CD14-positive monocyte (primary cell): ENCODE results near the gene PRAC2. TPM values are rescaled to one million over a fixed set of nuclear protein-coding genes. Genes with fewer than 3 reads are reported as not detected.

Experiments used
- DNase-seq, 3 donors: peaks; one replicate each; pipeline ENCODE4 v3.0.0-alpha.2; 2011 to 2022
- H2AFZ ChIP-seq: 2 replicates; pipeline ENCODE4 v1.6.0; 2012; ENCODE audit warnings: mild to moderate bottlenecking, low read depth, low read length, inconsistent platforms; ENCODE audit not compliant: insufficient read depth, poor library complexity, severe bottlenecking
- H3K27ac ChIP-seq, 2 donors: 1 replicate in 1 of 2; 2 replicates in 1 of 2; pipeline ENCODE4 v1.5.1; 2012 to 2013; ENCODE audit warnings: low read length in 2 of 2, control low read depth in 1 of 2, inconsistent platforms in 1 of 2, low read depth in 1 of 2, mild to moderate bottlenecking in 1 of 2
- H3K27me3 ChIP-seq, 2 donors: one replicate each; pipeline versions ENCODE4 v1.6.0 to v1.6.1; 2011 to 2013; ENCODE audit warnings: low read length in 2 of 2; ENCODE audit not compliant: control insufficient read depth in 2 of 2, insufficient read depth in 2 of 2
- H3K36me3 ChIP-seq, 2 donors: replicated peaks in 1 of 2; 1 replicate in 1 of 2; 2 replicates in 1 of 2; pipeline versions ENCODE4 v1.5.1 to v1.6.1; 2012 to 2013; ENCODE audit warnings: low read length in 2 of 2, control low read depth in 1 of 2, inconsistent platforms in 1 of 2, mild to moderate bottlenecking in 1 of 2; ENCODE audit not compliant: insufficient read depth in 2 of 2, control insufficient read depth in 1 of 2
- H3K4me1 ChIP-seq, 2 donors: 1 replicate in 1 of 2; 2 replicates in 1 of 2; pipeline versions ENCODE4 v1.5.1 to v1.6.1; 2012 to 2013; ENCODE audit warnings: low read length in 2 of 2, control low read depth in 1 of 2, inconsistent platforms in 1 of 2, mild to moderate bottlenecking in 1 of 2, moderate library complexity in 1 of 2; ENCODE audit not compliant: insufficient read depth in 2 of 2, control insufficient read depth in 1 of 2
- H3K4me2 ChIP-seq: replicated peaks from 2 replicates; pipeline ENCODE3; 2012; ENCODE audit warnings: low read length, moderate library complexity, mild to moderate bottlenecking; ENCODE audit not compliant: poor library complexity, severe bottlenecking; ENCODE audit errors: extremely low read depth
- H3K4me3 ChIP-seq, 3 experiments: fragments of 200-600 bp in 1 of 3; sonication (generic) in 1 of 3; replicated peaks in 1 of 3; 1 replicate in 2 of 3; 2 replicates in 1 of 3; pipeline ENCODE4 v1.5.1; 2011 to 2013; ENCODE audit warnings: low read length in 3 of 3, mild to moderate bottlenecking in 3 of 3, control low read depth in 2 of 3, low read depth in 2 of 3, inconsistent platforms in 1 of 3, moderate library complexity in 1 of 3
- H3K79me2 ChIP-seq: 2 replicates; pipeline ENCODE4 v1.6.0; 2012; ENCODE audit warnings: mild to moderate bottlenecking, control low read depth, inconsistent platforms, low read length, moderate library complexity; ENCODE audit not compliant: insufficient read depth
- H3K9ac ChIP-seq: 2 replicates; pipeline ENCODE4 v1.6.0; 2017; ENCODE audit warnings: low read length, mild to moderate bottlenecking; ENCODE audit not compliant: insufficient read depth, poor library complexity, severe bottlenecking
- H3K9me3 ChIP-seq, 2 donors: replicated peaks in 1 of 2; 1 replicate in 1 of 2; 2 replicates in 1 of 2; pipeline versions ENCODE4 v1.5.1 to v1.6.1; 2012 to 2013; ENCODE audit warnings: low read length in 2 of 2, control low read depth in 1 of 2; ENCODE audit not compliant: control insufficient read depth in 1 of 2, insufficient read depth in 1 of 2
- H4K20me1 ChIP-seq: 2 replicates; pipeline ENCODE4 v1.6.0; 2012; ENCODE audit warnings: mild to moderate bottlenecking, low read length, control low read depth, moderate library complexity; ENCODE audit not compliant: insufficient read depth
- H3K27ac Mint-ChIP-seq, 7 donors: one replicate each; pipeline ENCODE4 v1.8.0; 2020; ENCODE audit warnings: mild to moderate bottlenecking in 7 of 7, mixed read lengths in 7 of 7, moderate library complexity in 6 of 7, inconsistent platforms in 2 of 7
- H3K27me3 Mint-ChIP-seq, 3 donors: one replicate each; pipeline ENCODE4 v1.8.0; 2021 to 2022; ENCODE audit warnings: low read depth in 3 of 3, mild to moderate bottlenecking in 3 of 3, mixed read lengths in 3 of 3, moderate library complexity in 3 of 3, inconsistent platforms in 1 of 3
- H3K36me3 Mint-ChIP-seq, 2 donors: one replicate each; pipeline ENCODE4 v1.8.0; 2020; ENCODE audit warnings: mixed read lengths in 2 of 2, inconsistent platforms in 1 of 2, mild to moderate bottlenecking in 1 of 2
- H3K4me1 Mint-ChIP-seq: one replicate; pipeline ENCODE4 v1.8.0; 2020; ENCODE audit warnings: mild to moderate bottlenecking, mixed read lengths
- H3K4me3 Mint-ChIP-seq, 2 donors: one replicate each; pipeline ENCODE4 v1.8.0; 2020; ENCODE audit warnings: mild to moderate bottlenecking in 2 of 2, mixed read lengths in 2 of 2, moderate library complexity in 1 of 2
- H3K9me3 Mint-ChIP-seq, 7 donors: one replicate each; pipeline ENCODE4 v1.8.0; 2020 to 2022; ENCODE audit warnings: mixed read lengths in 7 of 7, mild to moderate bottlenecking in 6 of 7, moderate library complexity in 6 of 7, inconsistent platforms in 2 of 7
- WGBS: methylation state at CpG from one replicate; pipeline ENCODE4 v1.1.5; 2013; ENCODE audit warnings: missing lambda C conversion rate; ENCODE audit not compliant: insufficient coverage; 5-methylcytosine and 5-hydroxymethylcytosine counted together
- intact Hi-C, 2 donors: fragments of 100-400 bp; cut with micrococcal nuclease; formaldehyde crosslinking; loops; one replicate each; pipeline versions ENCODE4 v1.15.0 to v1.15.1; 2023
- polyA plus RNA-seq, 3 donors: library from polyadenylated mRNA; depleted of rRNA in 1 of 3; unstranded in 2 of 3; stranded (reverse) in 1 of 3; fragments of 300-500 nt in 2 of 3; fragments of >200 nt in 1 of 3; fragmentation: Illumina TruSeq in 2 of 3; gene quantifications; 1 replicate in 2 of 3; 2 replicates in 1 of 3; pipeline ENCODE4 v1.2.3, GENCODE V29; 2012 to 2021
- TF ChIP-seq, protein P1 (sequence below): fragments of 200-600 bp; IDR thresholded peaks from one replicate; pipeline ENCODE4 v1.8.0; 2022; ENCODE audit warnings: antibody characterized with exemption, mild to moderate bottlenecking

The PRAC2 gene
- polyA plus RNA-seq, 3 donors, result not detected

DNA sequence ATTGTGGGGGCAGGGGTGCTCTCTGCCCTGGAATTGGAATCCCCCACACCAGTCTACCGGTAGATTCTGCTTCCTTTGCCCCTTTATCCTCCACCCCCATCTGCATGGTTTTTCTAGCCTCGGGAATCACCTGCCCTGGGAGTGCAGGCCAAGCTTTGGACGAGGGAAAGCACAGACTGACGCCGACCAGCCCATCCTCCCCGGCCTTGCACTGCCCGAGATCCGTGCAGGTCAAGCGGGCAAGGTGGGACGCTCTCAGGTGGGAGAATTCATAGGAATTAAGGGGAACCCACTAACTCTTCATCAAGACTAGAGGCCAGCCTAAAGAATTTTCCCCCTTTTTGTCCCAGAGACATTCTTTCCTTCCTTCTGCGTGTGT is 15.4 kb downstream of the PRAC2 start:
- peaks cover 2 to 12% of the 10 kb centered on the region in 2 donors for H3K36me3 Mint-ChIP-seq
- Histone ChIP-seq H3K36me3 (no peaks in the 10 kb centered on the region), H3K4me2 (no peak overlapping the region), H3K9me3 (peaks cover 0 to 43% of the 10 kb centered on the region in 2 donors), H3K4me1 (peaks cover 0 to 2% of the 10 kb centered on the region in 2 donors), H3K27me3 (peaks cover 96 to 100% of the 10 kb centered on the region in 2 donors), H3K79me2 (no peaks in the 10 kb centered on the region), H2AFZ (no peak overlapping the region), H3K9ac (no peak overlapping the region), H4K20me1 (no peaks in the 10 kb centered on the region), H3K27ac (no peak overlapping the region), H3K4me3 (no peak overlapping the region)
- peaks cover 98 to 99% (median 99%) of the 10 kb centered on the region in 3 donors for H3K27me3 Mint-ChIP-seq
- H3K27ac Mint-ChIP-seq, result no peak overlapping the region
- 15% methylated on average over 2 of the region's 11 CpGs for WGBS
- TF ChIP-seq, protein P1, sequence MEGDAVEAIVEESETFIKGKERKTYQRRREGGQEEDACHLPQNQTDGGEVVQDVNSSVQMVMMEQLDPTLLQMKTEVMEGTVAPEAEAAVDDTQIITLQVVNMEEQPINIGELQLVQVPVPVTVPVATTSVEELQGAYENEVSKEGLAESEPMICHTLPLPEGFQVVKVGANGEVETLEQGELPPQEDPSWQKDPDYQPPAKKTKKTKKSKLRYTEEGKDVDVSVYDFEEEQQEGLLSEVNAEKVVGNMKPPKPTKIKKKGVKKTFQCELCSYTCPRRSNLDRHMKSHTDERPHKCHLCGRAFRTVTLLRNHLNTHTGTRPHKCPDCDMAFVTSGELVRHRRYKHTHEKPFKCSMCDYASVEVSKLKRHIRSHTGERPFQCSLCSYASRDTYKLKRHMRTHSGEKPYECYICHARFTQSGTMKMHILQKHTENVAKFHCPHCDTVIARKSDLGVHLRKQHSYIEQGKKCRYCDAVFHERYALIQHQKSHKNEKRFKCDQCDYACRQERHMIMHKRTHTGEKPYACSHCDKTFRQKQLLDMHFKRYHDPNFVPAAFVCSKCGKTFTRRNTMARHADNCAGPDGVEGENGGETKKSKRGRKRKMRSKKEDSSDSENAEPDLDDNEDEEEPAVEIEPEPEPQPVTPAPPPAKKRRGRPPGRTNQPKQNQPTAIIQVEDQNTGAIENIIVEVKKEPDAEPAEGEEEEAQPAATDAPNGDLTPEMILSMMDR, result no peak
- peaks cover 0 to 27% (median 18%) of the 10 kb centered on the region in 7 donors for H3K9me3 Mint-ChIP-seq
- DNase-seq, result no peak
- H3K4me1 Mint-ChIP-seq, result peaks cover 13% of the 10 kb centered on the region
- intact Hi-C loops, result no loop called here
- H3K4me3 Mint-ChIP-seq, result peak overlapping the region in 1 of 2 donors; percentile 83

DNA sequence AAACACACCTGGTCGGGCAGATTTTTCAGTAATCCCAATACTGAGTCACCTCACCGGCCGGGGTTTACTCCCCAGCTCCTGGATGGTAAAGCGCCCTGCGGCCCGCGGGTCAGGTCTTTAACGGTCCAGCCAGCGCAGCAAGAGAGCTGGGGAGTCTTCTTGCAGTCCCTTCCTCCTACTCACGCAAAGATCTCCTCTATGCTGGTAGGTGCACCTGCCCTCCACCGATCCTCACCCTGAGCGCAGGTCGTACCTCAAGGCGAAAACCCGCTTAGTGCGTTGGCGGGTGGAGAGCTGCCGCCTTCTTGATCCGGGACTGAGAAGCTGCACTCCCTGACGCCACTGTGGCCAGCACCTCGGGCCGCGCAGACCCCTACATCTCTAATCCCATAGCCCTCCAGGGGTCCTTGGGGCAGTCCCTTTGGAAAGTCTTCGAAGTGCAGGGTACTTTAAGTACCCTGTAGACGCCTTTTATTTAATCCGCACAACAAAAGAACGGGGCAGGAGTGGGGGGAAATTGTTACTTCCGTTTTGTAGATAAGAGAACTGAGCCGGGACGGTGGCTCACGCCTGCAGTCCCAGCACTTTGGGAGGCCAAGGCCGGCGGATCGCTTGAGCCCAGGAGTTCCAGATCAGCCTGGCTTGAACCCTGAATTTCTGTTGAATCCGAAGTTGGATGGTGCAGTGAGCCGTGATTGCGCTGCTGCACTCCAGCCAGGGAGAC is 16.0 kb downstream of the PRAC2 start:
- intact Hi-C loops, result no loop called here
- no peak overlapping the region for H3K27ac ChIP-seq
- Mint-ChIP-seq H3K4me3 (peak overlapping the region; percentile 41 to 83), H3K36me3 (peaks cover under 1 to 8% of the 10 kb centered on the region in 2 donors), H3K27ac (peak overlapping the region in 1 of 7 donors; percentile 35), H3K9me3 (peaks cover 0 to 24% (median 14%) of the 10 kb centered on the region in 7 donors), H3K4me1 (peaks cover 7% of the 10 kb centered on the region), H3K27me3 (peaks cover 98 to 99% (median 99%) of the 10 kb centered on the region in 3 donors)
- H3K4me3 ChIP-seq, result no peak overlapping the region
- H3K9ac ChIP-seq, result no peak overlapping the region
- H4K20me1 ChIP-seq, result no peaks in the 10 kb centered on the region
- WGBS, result 5% methylated on average over 34 of the region's 37 CpGs
- H3K4me2 ChIP-seq, result peak overlapping the region; percentile 26
- no peak overlapping the region for H2AFZ ChIP-seq
- H3K4me1 ChIP-seq, result peaks cover 0 to 2% of the 10 kb centered on the region in 2 donors
- TF ChIP-seq, protein P1, result no peak
- H3K79me2 ChIP-seq, result no peaks in the 10 kb centered on the region
- H3K27me3 ChIP-seq, result peaks cover 96 to 100% of the 10 kb centered on the region in 2 donors
- H3K36me3 ChIP-seq, result no peaks in the 10 kb centered on the region
- peaks cover 0 to 45% of the 10 kb centered on the region in 2 donors for H3K9me3 ChIP-seq
- peak in 1 of 3 donors; percentile 14 for DNase-seq
